ENCODE data around the gene LAMA2. TPM values are rescaled to one million over a fixed set of nuclear protein-coding genes. Genes with fewer than 3 reads are reported as not detected.

LAMA2 gene
- total RNA-seq, 1 experiment from 2014 or later, result 0.28 TPM

- ChIA-PET CTCF (no interaction called here), POLR2A (interaction anchor here (0.6 kb wide), 1 partner anchor 639 kb away, joined by 3 read pairs; no protein-coding TSS in a partner anchor)
- H3K27ac ChIP-seq (ENCODE audit: low read length), result no peak overlapping the region
- TF ChIP-seq CTCF (IDR thresholded peaks at IDR 0.05), result no peak
- TF ChIP-seq POLR2AphosphoS5 (IDR thresholded peaks at IDR 0.05; ENCODE audit: low read depth, low read length), result no peak
- no peak for TF ChIP-seq SIN3A (IDR thresholded peaks at IDR 0.05; ENCODE audit: borderline replicate concordance, insufficient read depth, low read depth, low read length)
- no peak for TF ChIP-seq REST (IDR thresholded peaks at IDR 0.05; ENCODE audit: insufficient read depth in 1 of 2, low read depth in 2 of 2, low read length in 1 of 2)
- H3K4me3 ChIP-seq (ENCODE audit: low read depth in 2 of 2, low read length in 2 of 2), result no peak overlapping the region
- no peaks in the 10 kb centered on the region for H3K36me3 ChIP-seq (ENCODE audit: control insufficient read depth, insufficient read depth, low read length)
- no peaks in the 10 kb centered on the region for H3K4me1 ChIP-seq (ENCODE audit: control insufficient read depth, insufficient read depth, low read length)
- H3K27me3 ChIP-seq (ENCODE audit: control insufficient read depth, insufficient read depth, low read length), result no peaks in the 10 kb centered on the region
- DNase-seq (ENCODE audit: low read depth, low spot score) (no peak), ATAC-seq (no peak)
- no peaks in the 10 kb centered on the region for H3K9me3 ChIP-seq (ENCODE audit: control insufficient read depth, insufficient read depth, low read depth, low read length)
- in situ Hi-C loops (cut with HindIII; ENCODE audit: low pct_unique_long_range_greater_than_20kb, low sequenced_read_pairs) (no loop called here), intact Hi-C loops (cut with micrococcal nuclease; ENCODE audit: unreplicated experiment) (no loop called here)
- no TSS peak for BruUV-seq (replicated peaks)
Measured at GRCh38 chr6:128844598-128844997, 38.3 kb upstream of the LAMA2 start.

GRCh38 chr6:128847431-128848210 lies 35.3 kb upstream of the LAMA2 start:
- TF ChIP-seq SIN3A (IDR thresholded peaks at IDR 0.05; ENCODE audit: borderline replicate concordance, insufficient read depth, low read depth, low read length) (no peak), TCF7L2 (IDR thresholded peaks at IDR 0.05; ENCODE audit: low read depth, low read length) (no peak), REST (IDR thresholded peaks at IDR 0.05; ENCODE audit: insufficient read depth in 1 of 2, low read depth in 2 of 2, low read length in 1 of 2) (no peak), POLR2AphosphoS5 (IDR thresholded peaks at IDR 0.05; ENCODE audit: low read depth, low read length) (no peak), CTCF (IDR thresholded peaks at IDR 0.05) (no peak)
- POLR2A ChIA-PET, result no interaction called here
- intact Hi-C loops (cut with micrococcal nuclease; ENCODE audit: unreplicated experiment) (no loop called here), in situ Hi-C loops (cut with HindIII; ENCODE audit: low pct_unique_long_range_greater_than_20kb, low sequenced_read_pairs) (no loop called here)
- Histone ChIP-seq H3K27ac (ENCODE audit: low read length) (no peak overlapping the region), H3K9me3 (ENCODE audit: control insufficient read depth, insufficient read depth, low read depth, low read length) (no peaks in the 10 kb centered on the region), H3K4me1 (ENCODE audit: control insufficient read depth, insufficient read depth, low read length) (no peaks in the 10 kb centered on the region), H3K4me3 (ENCODE audit: low read depth in 2 of 2, low read length in 2 of 2) (no peak overlapping the region), H3K36me3 (ENCODE audit: control insufficient read depth, insufficient read depth, low read length) (no peaks in the 10 kb centered on the region), H3K27me3 (ENCODE audit: control insufficient read depth, insufficient read depth, low read length) (no peaks in the 10 kb centered on the region)
- CTCF ChIA-PET, result no interaction called here
- BruUV-seq (replicated peaks), result no TSS peak
- ATAC-seq, result no peak
- no peak for DNase-seq (ENCODE audit: low read depth, low spot score)
